Neural cell (in vitro differentiated cells): ENCODE measurements around the gene HENMT1. TPM values are rescaled to one million over a fixed set of nuclear protein-coding genes. Genes with fewer than 3 reads are reported as not detected.
"Not testable (repeated sequence)": the region's sequence is repeated elsewhere in the genome, so short reads cannot be mapped to it uniquely, and the experiment has no call there.

Experiments
- H2AFZ ChIP-seq: fragments of 200-600, 300-800 bp; sonication (generic), shearing (Covaris generic); 2 replicates; pipeline ENCODE4 v1.6.0; 2014; ENCODE audit warnings: low read depth, mild to moderate bottlenecking, antibody characterized with exemption, low read length, moderate library complexity
- H3F3A ChIP-seq: fragments of 200-600 bp; shearing (Covaris generic); 2 replicates; pipeline ENCODE4 v1.6.1; 2016; ENCODE audit warnings: mild to moderate bottlenecking, moderate library complexity, mixed read lengths, antibody characterized with exemption, low read length; ENCODE audit not compliant: insufficient read depth, poor library complexity, severe bottlenecking
- H3K27ac ChIP-seq: fragments of 200-600, 300-800 bp; sonication (generic), shearing (Covaris generic); 2 replicates; pipeline ENCODE4 v1.5.1; 2014; ENCODE audit warnings: mild to moderate bottlenecking, low read length, moderate library complexity
- H3K27me3 ChIP-seq: fragments of 300-800, 200-600 bp; sonication (generic), shearing (Covaris generic); 2 replicates; pipeline ENCODE4 v1.6.0; 2014; ENCODE audit warnings: mild to moderate bottlenecking, low read depth, low read length, moderate library complexity; ENCODE audit not compliant: insufficient read depth
- H3K36me3 ChIP-seq: fragments of 300-800, 200-600 bp; sonication (generic), shearing (Covaris generic); 2 replicates; pipeline ENCODE4 v1.5.1; 2014; ENCODE audit warnings: mild to moderate bottlenecking, antibody characterized with exemption, low read length, moderate library complexity; ENCODE audit not compliant: insufficient read depth
- H3K4me2 ChIP-seq: fragments of 300-800, 200-600 bp; sonication (generic), shearing (Covaris generic); 2 replicates; pipeline ENCODE4 v1.6.0; 2014; ENCODE audit warnings: mild to moderate bottlenecking, low read length
- H3K4me3 ChIP-seq: fragments of 300-800, 200-600 bp; sonication (generic), shearing (Covaris generic); 2 replicates; pipeline ENCODE4 v1.5.1; 2014; ENCODE audit warnings: mild to moderate bottlenecking, low read length, moderate library complexity
- H3K79me2 ChIP-seq: fragments of 200-600 bp; shearing (Covaris generic); replicated peaks from 2 replicates; pipeline ENCODE4 v1.6.0; 2014; ENCODE audit warnings: mild to moderate bottlenecking, low read length, moderate library complexity; ENCODE audit not compliant: insufficient read depth
- H3K9ac ChIP-seq: fragments of 300-800, 200-600 bp; sonication (generic), shearing (Covaris generic); 2 replicates; pipeline ENCODE4 v1.6.1; 2016; ENCODE audit warnings: mild to moderate bottlenecking, low read length, mixed read lengths
- H3K9me2 ChIP-seq: fragments of 200-600 bp; shearing (Covaris generic); 2 replicates; pipeline ENCODE4 v1.6.1; 2016; ENCODE audit warnings: mild to moderate bottlenecking, low read length, mixed read lengths; ENCODE audit not compliant: insufficient read depth
- H3K9me3 ChIP-seq: fragments of 200-600, 300-800 bp; sonication (generic), shearing (Covaris generic); 2 replicates; pipeline ENCODE4 v1.6.1; 2016; ENCODE audit warnings: mild to moderate bottlenecking, mixed run types, low read length, moderate library complexity, mixed read lengths
- H4K20me1 ChIP-seq: fragments of 200-600 bp; shearing (Covaris generic); 2 replicates; pipeline ENCODE4 v1.6.1; 2016; ENCODE audit warnings: mild to moderate bottlenecking, mixed run types; ENCODE audit not compliant: insufficient read depth
- CTCF ChIP-seq: fragments of 450-650 bp; IDR thresholded peaks from 2 replicates; pipeline ENCODE4 v1.5.1; 2014; ENCODE audit warnings: antibody characterized with exemption, mild to moderate bottlenecking, moderate library complexity; ENCODE audit not compliant: poor library complexity, severe bottlenecking
- EP300 ChIP-seq: fragments of 450-650 bp; conservative IDR thresholded peaks from 2 replicates; pipeline ENCODE4 v1.6.1; 2014; ENCODE audit warnings: antibody characterized with exemption, mild to moderate bottlenecking, moderate library complexity; ENCODE audit not compliant: poor library complexity, severe bottlenecking
- EZH2 ChIP-seq: fragments of 200-600, 300-800 bp; shearing (Covaris generic), sonication (generic); IDR thresholded peaks from 2 replicates; pipeline ENCODE4 v1.6.1; 2014; ENCODE audit warnings: antibody characterized with exemption, low read length, borderline replicate concordance, mild to moderate bottlenecking; ENCODE audit not compliant: insufficient read depth, poor library complexity, severe bottlenecking
- MXI1 ChIP-seq: fragments of 450-650 bp; conservative IDR thresholded peaks from 2 replicates; pipeline ENCODE4 v1.6.1; 2014; ENCODE audit warnings: antibody characterized with exemption, mild to moderate bottlenecking; ENCODE audit not compliant: poor library complexity, severe bottlenecking
- POLR2AphosphoS5 ChIP-seq: IDR thresholded peaks from 2 replicates; pipeline ENCODE4 v1.6.1; 2012
- RAD21 ChIP-seq: fragments of 450-650 bp; conservative IDR thresholded peaks from 2 replicates; pipeline ENCODE4 v1.6.1; 2014; ENCODE audit warnings: antibody characterized with exemption, mild to moderate bottlenecking, moderate library complexity
- REST ChIP-seq: IDR thresholded peaks from 2 replicates; pipeline ENCODE4 v1.6.1; 2012; ENCODE audit warnings: borderline replicate concordance
- SMC3 ChIP-seq: fragments of 450-650 bp; conservative IDR thresholded peaks from 2 replicates; pipeline ENCODE4 v1.6.1; 2014; ENCODE audit warnings: antibody characterized with exemption, mild to moderate bottlenecking, moderate library complexity; ENCODE audit not compliant: poor library complexity
- TAF1 ChIP-seq: IDR thresholded peaks from 2 replicates; pipeline ENCODE4 v1.6.1; 2012; ENCODE audit warnings: low read depth
- polyA plus RNA-seq: library from polyadenylated mRNA; depleted of rRNA; stranded (reverse); fragments of >200 nt; gene quantifications from 2 replicates; pipeline ENCODE4 v1.2.3, GENCODE V29; 2014

The HENMT1 gene
- polyA plus RNA-seq, 1 donor from 2014 or later, result 4.1 TPM

- no peaks in the 10 kb centered on the region for H3F3A ChIP-seq
- no peak overlapping the region for H3K4me2 ChIP-seq
- H3K9me2 ChIP-seq, result no peaks in the 10 kb centered on the region
- H4K20me1 ChIP-seq, result no peaks in the 10 kb centered on the region
- no peak overlapping the region for H3K27ac ChIP-seq
- no peak overlapping the region for H2AFZ ChIP-seq
- no peaks in the 10 kb centered on the region for H3K27me3 ChIP-seq
- H3K9me3 ChIP-seq, result no peaks in the 10 kb centered on the region
- no peak overlapping the region for H3K4me3 ChIP-seq
- H3K79me2 ChIP-seq, result no peaks in the 10 kb centered on the region
- H3K36me3 ChIP-seq, result peaks cover 13% of the 10 kb centered on the region
- no peak overlapping the region for H3K9ac ChIP-seq
- no peak for TF ChIP-seq EZH2
- no peak for TF ChIP-seq POLR2AphosphoS5
- TF ChIP-seq EP300, result no peak
- no peak for TF ChIP-seq CTCF
- TF ChIP-seq MXI1, result no peak
- no peak for TF ChIP-seq RAD21
- TF ChIP-seq TAF1, result no peak
- no peak for TF ChIP-seq REST
- TF ChIP-seq SMC3, result no peak
Measured at GRCh38 chr1:108703939-108704338, 43.0 kb upstream of the HENMT1 start.

GRCh38 chr1:108702109-108702508 lies 41.2 kb upstream of the HENMT1 start:
- H3K27ac ChIP-seq, H3K4me3 ChIP-seq, H3K9me3 ChIP-seq, H3K9me2 ChIP-seq, H3F3A ChIP-seq, H4K20me1 ChIP-seq, H3K4me2 ChIP-seq, H3K9ac ChIP-seq, H3K27me3 ChIP-seq, H3K79me2 ChIP-seq, H2AFZ ChIP-seq: not testable (repeated sequence)
- H3K36me3 ChIP-seq, result peaks cover 21% of the 10 kb centered on the region

- peaks cover 26% of the 10 kb centered on the region for H3K36me3 ChIP-seq
Measured at GRCh38 chr1:108701176-108701849, 40.4 kb upstream of the HENMT1 start.

More at GRCh38 chr1:108701176-108701849, 40.4 kb upstream of the HENMT1 start:
- H3K79me2 ChIP-seq, result peaks cover 7% of the 10 kb centered on the region
- no peak overlapping the region for H3K4me3 ChIP-seq
- no peaks in the 10 kb centered on the region for H3K9me2 ChIP-seq
- no peaks in the 10 kb centered on the region for H3F3A ChIP-seq
- no peaks in the 10 kb centered on the region for H4K20me1 ChIP-seq
- TF ChIP-seq RAD21 (no peak), CTCF (no peak)
- no peak overlapping the region for H2AFZ ChIP-seq
- H3K9me3 ChIP-seq, result no peaks in the 10 kb centered on the region
- H3K9ac ChIP-seq, result no peak overlapping the region
- no peaks in the 10 kb centered on the region for H3K27me3 ChIP-seq
- H3K27ac ChIP-seq, result no peak overlapping the region
- no peak overlapping the region for H3K4me2 ChIP-seq
